LHCN-M2 (cell line): ENCODE results near the gene LSM11. TPM values are rescaled to one million over a fixed set of nuclear protein-coding genes. Genes with fewer than 3 reads are reported as not detected.

Experiments
- DNase-seq: peaks from one replicate; pipeline ENCODE4 v3.0.0-alpha.2; 2012; ENCODE audit warnings: low read depth
- total RNA-seq: library from RNA; depleted of rRNA; stranded (reverse); fragments of >200 nt; gene quantifications from 2 replicates; pipeline ENCODE4 v1.2.3, GENCODE V29; 2014

LSM11 gene
- total RNA-seq, 1 experiment from 2014 or later, result 5.9 TPM

- DNase-seq, result no peak
Measured at GRCh38 chr5:157732596-157733262, 10.8 kb upstream of the LSM11 start.

GRCh38 chr5:157734436-157734835 is 9.1 kb upstream of the LSM11 start:
- DNase-seq, result no peak

GRCh38 chr5:157735991-157736390 is 7.5 kb upstream of the LSM11 start:
- DNase-seq, result no peak

GRCh38 chr5:157739388-157740228 is 3.9 kb upstream of the LSM11 start:
- no peak for DNase-seq

GRCh38 chr5:157740229-157740610 is 3.3 kb upstream of the LSM11 start:
- no peak for DNase-seq

- no peak for DNase-seq
Measured at GRCh38 chr5:157741131-157741530, 2.4 kb upstream of the LSM11 start.

- no peak for DNase-seq
Measured at GRCh38 chr5:157744051-157745011, 819 bp downstream of the LSM11 start.

GRCh38 chr5:157745041-157745456 is 1.5 kb downstream of the LSM11 start:
- DNase-seq, result no peak

- no peak for DNase-seq
Measured at GRCh38 chr5:157747173-157747740, 3.7 kb downstream of the LSM11 start.

- peak; percentile 94 for DNase-seq
Measured at GRCh38 chr5:157747766-157748700, 4.5 kb downstream of the LSM11 start.

GRCh38 chr5:157748760-157749461 is 5.4 kb downstream of the LSM11 start:
- DNase-seq, result peak; percentile 92

GRCh38 chr5:157749462-157749799 is 5.9 kb downstream of the LSM11 start:
- DNase-seq, result no peak

GRCh38 chr5:157750320-157750719 is 6.8 kb downstream of the LSM11 start:
- DNase-seq, result peak; percentile 67

GRCh38 chr5:157756122-157756521 is 12.6 kb downstream of the LSM11 start:
- DNase-seq, result no peak

- no peak for DNase-seq
Measured at GRCh38 chr5:157758706-157759105, 15.2 kb downstream of the LSM11 start.

- peak; percentile 63 for DNase-seq
Measured at GRCh38 chr5:157761690-157762621, 18.4 kb downstream of the LSM11 start.

- no peak for DNase-seq
Measured at GRCh38 chr5:157764531-157764930, 21.0 kb downstream of the LSM11 start.

GRCh38 chr5:157766442-157766841 is 22.9 kb downstream of the LSM11 start:
- DNase-seq, result no peak

GRCh38 chr5:157766902-157767301 is 23.4 kb downstream of the LSM11 start:
- DNase-seq, result no peak
